ENCODE data around the gene GRM8. TPM values are rescaled to one million over a fixed set of nuclear protein-coding genes. Genes with fewer than 3 reads are reported as not detected.

GRM8 gene
- total and polyA plus RNA-seq, 10 of the 15 experiments (the other 5 are each of a cell fraction or from before 2014, with no cell fraction given): 0.33 to 7.1 (median 0.45) TPM; not detected in 2

DNA sequence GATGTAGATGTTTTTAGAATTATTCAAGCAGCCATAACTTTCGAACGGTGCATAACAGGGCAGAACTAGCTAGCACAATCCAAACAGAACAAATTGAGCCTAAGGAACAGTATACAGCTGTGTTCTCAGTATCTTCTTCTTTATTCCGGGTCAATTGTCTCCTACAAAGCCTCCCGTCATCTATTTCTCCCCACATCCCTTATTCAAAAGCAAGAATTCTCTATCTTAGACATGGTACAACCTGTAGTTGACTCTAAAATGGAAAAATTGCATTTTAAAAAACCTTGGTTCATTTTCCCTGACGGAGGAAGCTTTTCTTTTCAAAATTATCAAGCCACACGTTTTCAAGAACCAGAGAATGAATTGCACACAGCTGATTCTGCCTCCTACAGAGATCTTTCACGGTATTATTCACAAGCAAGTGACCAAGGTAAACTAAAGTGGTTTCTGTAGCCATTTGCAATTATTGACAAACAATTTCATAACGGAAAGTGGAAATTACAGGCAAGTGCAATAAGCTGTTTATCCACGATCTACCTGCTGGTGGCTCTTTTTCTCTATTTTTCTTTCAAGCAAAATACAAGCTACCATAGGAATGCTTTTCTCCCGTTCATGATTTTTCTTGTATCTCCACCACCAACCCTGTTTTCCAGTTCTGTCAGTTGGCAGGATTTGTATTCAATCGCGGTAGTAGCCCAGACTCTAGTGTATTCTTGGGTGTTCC is 2.3 kb downstream of the GRM8 start:
- FAIRE-seq (no peak), ATAC-seq (no peak), DNase-seq (ENCODE audit: low read depth, low spot score) (no peak)
- BruUV-seq (replicated peaks): no TSS peak
- Histone ChIP-seq H3K9ac (ENCODE audit: control insufficient read depth, insufficient read depth, low read length) (no peak overlapping the region), H3K36me3 (ENCODE audit: control insufficient read depth in 2 of 2, insufficient read depth in 2 of 2, low read length in 1 of 2) (no peaks in the 10 kb centered on the region), H3K4me2 (ENCODE audit: control insufficient read depth, insufficient read depth) (no peak overlapping the region), H3K27me3 (replicated peaks in 1 of 2; ENCODE audit: control insufficient read depth in 2 of 2, insufficient read depth in 2 of 2, low read length in 1 of 2) (peaks cover 5 to 31% of the 10 kb centered on the region in 2 experiments), H3K4me3 (no peak overlapping the region), H3K79me2 (ENCODE audit: control insufficient read depth, insufficient read depth, low read length) (no peaks in the 10 kb centered on the region), H4K20me1 (ENCODE audit: control insufficient read depth, insufficient read depth) (no peaks in the 10 kb centered on the region), H2AFZ (ENCODE audit: control insufficient read depth, low read depth, low read length) (no peak overlapping the region), H3K27ac (ENCODE audit: control insufficient read depth, insufficient read depth) (no peak overlapping the region), H3K4me1 (ENCODE audit: control insufficient read depth, insufficient read depth, low read length) (peaks cover 10% of the 10 kb centered on the region), H3K9me3 (replicated peaks; ENCODE audit: control insufficient read depth, insufficient read depth, low read length) (no peaks in the 10 kb centered on the region)
- TF ChIP-seq ZNF274 (IDR thresholded peaks at IDR 0.05; ENCODE audit: insufficient read depth, insufficient read length) (no peak), EZH2 (IDR thresholded peaks at IDR 0.05; ENCODE audit: borderline replicate concordance, control insufficient read depth, low read depth, low read length) (0 out of 2 replicates have a peak, but pooled peaks have one; percentile 9)
- intact Hi-C loops (cut with micrococcal nuclease; ENCODE audit: unreplicated experiment): no loop called here
- CTCF ChIA-PET: interaction anchor here (1.3 to 1.6 kb wide), 3 partner anchors 10 to 447 kb away, joined by 3 to 5 read pairs (median 4); no protein-coding TSS in a partner anchor
- in situ Hi-C loops (cut with MboI): no loop called here
- 23% methylated on average over 12 of the region's 12 CpGs for WGBS (ENCODE audit: insufficient coverage, insufficient replicate concordance, low lambda C conversion rate, missing lambda C conversion rate)
- SMC1A ChIA-PET (ENCODE audit: uncharacterized antibody, unreplicated experiment): interaction anchor here (0.7 to 1.0 kb wide), 2 partner anchors 58 to 99 kb away, joined by 3 read pairs; no protein-coding TSS in a partner anchor
- RAD21 ChIA-PET (ENCODE audit: unreplicated experiment): no interaction called here
- POLR2A ChIA-PET: no interaction called here

DNA sequence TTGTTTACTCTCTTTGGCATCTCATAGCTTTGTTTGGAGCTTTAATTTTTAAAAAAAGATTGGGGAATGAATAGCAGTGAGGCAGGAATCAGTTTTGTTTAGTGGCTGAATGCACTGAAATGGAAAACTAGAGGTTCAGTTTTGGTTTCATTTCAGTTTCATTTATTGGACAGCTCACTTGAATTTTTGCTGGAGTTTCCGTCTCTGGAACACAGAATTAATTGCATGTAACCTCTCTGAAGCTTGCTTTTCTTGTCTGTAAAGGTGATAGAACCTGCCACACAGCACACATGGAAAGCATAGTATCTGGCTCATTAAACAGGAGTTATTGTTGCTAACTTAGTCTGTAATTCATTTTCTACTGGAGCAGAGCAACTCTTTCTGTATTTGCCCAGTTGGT is 7.1 kb downstream of the GRM8 start:
- H4K20me1 ChIP-seq (ENCODE audit: control insufficient read depth, insufficient read depth): no peaks in the 10 kb centered on the region
- no peaks in the 10 kb centered on the region for H3K9me3 ChIP-seq (replicated peaks; ENCODE audit: control insufficient read depth, insufficient read depth, low read length)
- POLR2A ChIA-PET: no interaction called here
- H3K4me2 ChIP-seq (ENCODE audit: control insufficient read depth, insufficient read depth): no peak overlapping the region
- intact Hi-C loops (cut with micrococcal nuclease; ENCODE audit: unreplicated experiment) (no loop called here), in situ Hi-C loops (cut with MboI) (no loop called here)
- DNase-seq (ENCODE audit: low read depth, low spot score) (no peak), ATAC-seq (no peak), FAIRE-seq (no peak)
- H3K36me3 ChIP-seq (ENCODE audit: control insufficient read depth in 2 of 2, insufficient read depth in 2 of 2, low read length in 1 of 2): no peaks in the 10 kb centered on the region
- RAD21 ChIA-PET (ENCODE audit: unreplicated experiment): no interaction called here
- CTCF ChIA-PET: interaction anchor here (0.5 to 1.3 kb wide), 3 partner anchors 8 to 457 kb away, joined by 3 to 4 read pairs (median 3); no protein-coding TSS in a partner anchor
- no peaks in the 10 kb centered on the region for H3K79me2 ChIP-seq (ENCODE audit: control insufficient read depth, insufficient read depth, low read length)
- H3K27me3 ChIP-seq (replicated peaks in 1 of 2; ENCODE audit: control insufficient read depth in 2 of 2, insufficient read depth in 2 of 2, low read length in 1 of 2): peaks cover 2 to 9% of the 10 kb centered on the region in 2 experiments; a peak in 3 of 4 replicates
- H3K27ac ChIP-seq (ENCODE audit: control insufficient read depth, insufficient read depth): no peak overlapping the region
- WGBS (ENCODE audit: insufficient coverage, insufficient replicate concordance, low lambda C conversion rate, missing lambda C conversion rate): 0% methylated on average over 1 of the region's 1 CpG
- SMC1A ChIA-PET (ENCODE audit: uncharacterized antibody, unreplicated experiment): no interaction called here
- no TSS peak for BruUV-seq (replicated peaks)
- no peak overlapping the region for H2AFZ ChIP-seq (ENCODE audit: control insufficient read depth, low read depth, low read length)
- no peak overlapping the region for H3K4me3 ChIP-seq
- H3K4me1 ChIP-seq (ENCODE audit: control insufficient read depth, insufficient read depth, low read length): no peaks in the 10 kb centered on the region
- no peak overlapping the region for H3K9ac ChIP-seq (ENCODE audit: control insufficient read depth, insufficient read depth, low read length)
- TF ChIP-seq TARDBP (IDR thresholded peaks at IDR 0.05; ENCODE audit: borderline replicate concordance): no peak
- TF ChIP-seq ZNF217 (IDR thresholded peaks at IDR 0.05): no peak
- no peak for TF ChIP-seq PAX5 (IDR thresholded peaks at IDR 0.05; ENCODE audit: borderline replicate concordance, low read depth, low read length)
- TF ChIP-seq, protein P1, sequence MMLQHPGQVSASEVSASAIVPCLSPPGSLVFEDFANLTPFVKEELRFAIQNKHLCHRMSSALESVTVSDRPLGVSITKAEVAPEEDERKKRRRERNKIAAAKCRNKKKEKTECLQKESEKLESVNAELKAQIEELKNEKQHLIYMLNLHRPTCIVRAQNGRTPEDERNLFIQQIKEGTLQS (IDR thresholded peaks at IDR 0.05; ENCODE audit: borderline replicate concordance, extremely low read depth, low read depth, low read length): no peak
- TF ChIP-seq HCFC1 (IDR thresholded peaks at IDR 0.05; ENCODE audit: low read length): no peak
- TF ChIP-seq TCF3 (IDR thresholded peaks at IDR 0.05; ENCODE audit: borderline replicate concordance, insufficient read depth, low read depth, low read length): no peak
- TF ChIP-seq, protein P2, sequence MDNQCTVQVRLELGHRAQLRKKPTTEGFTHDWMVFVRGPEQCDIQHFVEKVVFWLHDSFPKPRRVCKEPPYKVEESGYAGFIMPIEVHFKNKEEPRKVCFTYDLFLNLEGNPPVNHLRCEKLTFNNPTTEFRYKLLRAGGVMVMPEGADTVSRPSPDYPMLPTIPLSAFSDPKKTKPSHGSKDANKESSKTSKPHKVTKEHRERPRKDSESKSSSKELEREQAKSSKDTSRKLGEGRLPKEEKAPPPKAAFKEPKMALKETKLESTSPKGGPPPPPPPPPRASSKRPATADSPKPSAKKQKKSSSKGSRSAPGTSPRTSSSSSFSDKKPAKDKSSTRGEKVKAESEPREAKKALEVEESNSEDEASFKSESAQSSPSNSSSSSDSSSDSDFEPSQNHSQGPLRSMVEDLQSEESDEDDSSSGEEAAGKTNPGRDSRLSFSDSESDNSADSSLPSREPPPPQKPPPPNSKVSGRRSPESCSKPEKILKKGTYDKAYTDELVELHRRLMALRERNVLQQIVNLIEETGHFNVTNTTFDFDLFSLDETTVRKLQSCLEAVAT (IDR thresholded peaks at IDR 0.05): no peak
- no peak for TF ChIP-seq CREM (IDR thresholded peaks at IDR 0.05; ENCODE audit: low read depth)
- no peak for TF ChIP-seq JUNB (IDR thresholded peaks at IDR 0.05)
- TF ChIP-seq, protein P3, sequence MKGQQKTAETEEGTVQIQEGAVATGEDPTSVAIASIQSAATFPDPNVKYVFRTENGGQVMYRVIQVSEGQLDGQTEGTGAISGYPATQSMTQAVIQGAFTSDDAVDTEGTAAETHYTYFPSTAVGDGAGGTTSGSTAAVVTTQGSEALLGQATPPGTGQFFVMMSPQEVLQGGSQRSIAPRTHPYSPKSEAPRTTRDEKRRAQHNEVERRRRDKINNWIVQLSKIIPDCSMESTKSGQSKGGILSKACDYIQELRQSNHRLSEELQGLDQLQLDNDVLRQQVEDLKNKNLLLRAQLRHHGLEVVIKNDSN (IDR thresholded peaks at IDR 0.05; ENCODE audit: borderline replicate concordance, extremely low read length, insufficient read depth, low read depth, low read length): no peak

Measured in GM12878 (cell line).